ENCODE measurements around the gene DNAJC19. TPM values are rescaled to one million over a fixed set of nuclear protein-coding genes. Genes with fewer than 3 reads are reported as not detected.

Gene DNAJC19
- total RNA-seq, 1 donor from 2014 or later: 25.6 TPM

- no peak for DNase-seq (ENCODE audit: low read depth)
Observed at GRCh38 chr3:180961087-180961486, 28.4 kb downstream of the DNAJC19 start.

DNA sequence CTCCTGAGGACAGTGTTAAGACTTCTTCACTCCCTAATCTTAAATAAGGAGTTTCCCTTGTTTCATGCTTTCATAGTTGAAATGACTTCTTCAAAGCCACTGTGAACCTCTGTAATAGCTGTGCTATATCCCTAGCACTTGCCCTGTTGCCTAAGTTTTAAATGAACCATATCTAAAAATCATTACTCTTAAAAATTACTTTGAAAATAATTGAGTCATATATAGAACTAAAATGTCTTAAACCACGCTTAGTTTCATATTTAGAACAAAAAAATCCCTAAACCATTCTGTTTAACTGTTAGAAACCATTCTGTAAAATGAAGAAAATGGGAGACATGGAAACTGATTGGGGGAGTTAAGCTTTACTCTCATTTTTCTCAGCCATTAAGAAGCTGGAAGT is 29.8 kb downstream of the DNAJC19 start:
- no peak for DNase-seq (ENCODE audit: low read depth)

DNA sequence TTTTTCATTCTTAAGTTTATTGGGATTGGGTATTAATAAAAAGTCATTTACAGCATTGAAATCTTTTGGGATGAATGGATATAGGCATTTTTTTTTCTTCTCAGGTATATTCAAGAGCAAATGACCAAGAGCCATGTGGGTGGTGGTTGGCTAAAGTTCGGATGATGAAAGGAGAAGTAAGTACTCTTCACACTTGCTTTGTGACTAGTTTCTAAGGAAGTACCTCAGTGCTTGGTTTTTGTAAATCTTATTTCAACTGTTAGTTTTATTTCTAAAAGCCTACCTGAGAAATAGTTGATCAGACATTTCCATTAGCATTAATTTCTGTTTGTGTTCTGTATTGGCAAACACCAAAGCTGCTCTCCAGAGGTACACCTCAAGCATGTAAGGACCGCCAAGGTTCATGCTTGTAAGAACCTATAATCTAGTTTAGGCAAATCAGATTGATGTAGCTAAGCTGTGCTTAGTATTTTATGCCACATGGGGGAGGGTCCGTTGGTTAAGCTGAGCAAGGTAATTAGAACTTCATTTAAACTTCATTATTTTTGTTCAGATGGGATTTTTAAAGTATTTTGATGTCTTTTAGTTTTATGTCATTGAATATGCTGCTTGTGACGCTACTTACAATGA is 41.7 kb downstream of the DNAJC19 start:
- DNase-seq (ENCODE audit: low read depth): no peak

DNA sequence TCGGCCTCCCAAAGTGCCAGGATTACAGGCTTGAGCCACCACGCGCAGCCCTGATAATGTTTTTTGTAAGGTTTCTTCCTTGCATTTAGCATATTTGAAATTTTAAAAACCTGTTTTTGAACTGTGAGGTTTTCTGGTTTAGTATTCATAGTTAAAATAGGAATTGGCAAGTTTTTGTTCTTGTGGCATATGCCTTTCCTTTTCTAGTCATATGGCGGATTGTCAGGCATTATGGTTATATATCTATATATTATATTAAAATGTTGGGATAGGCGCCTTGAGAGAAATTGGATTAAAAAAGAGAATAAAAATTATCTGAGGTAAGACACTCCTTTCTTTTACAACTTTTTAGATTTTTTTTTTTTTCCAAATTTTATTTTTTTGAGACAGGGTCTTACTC is 48.7 kb downstream of the DNAJC19 start:
- no peak for DNase-seq (ENCODE audit: low read depth)

DNA sequence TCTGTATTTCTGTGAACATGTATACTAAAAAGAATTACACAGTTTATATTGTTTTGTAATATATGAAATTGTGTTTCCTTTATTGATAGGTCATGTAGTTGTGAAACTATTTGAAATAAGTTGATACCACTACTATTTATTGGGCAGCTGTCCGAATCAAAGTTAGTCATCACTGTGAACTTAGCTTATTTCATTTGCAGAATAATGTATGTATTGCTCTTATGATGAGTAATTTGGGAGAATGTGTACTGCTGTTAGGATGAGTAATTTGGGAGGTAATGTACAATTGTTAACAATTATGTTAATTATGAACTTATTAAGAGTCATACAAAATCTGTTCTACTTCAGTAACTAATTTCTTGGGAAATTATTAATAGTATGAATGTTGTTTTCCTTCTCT is 54.9 kb downstream of the DNAJC19 start:
- DNase-seq (ENCODE audit: low read depth): peak; percentile 9

Other genes starting within 250 kb of the DNAJC19 start
- 113 and 220 TPM in 2 replicates for gene FXR1, start 77.1 kb downstream of the DNAJC19 start, total RNA-seq